Coronary artery (tissue), 2 donors: Measurements from ENCODE around the gene RPRML.

Experiments used
- DNase-seq: peaks from one replicate; pipeline ENCODE4 v3.0.0-alpha.2; 2017; ENCODE audit warnings: low spot score
- H3K27ac ChIP-seq, 2 donors: fragments of 200-600 bp; sonication (generic); one replicate each; pipeline ENCODE4 v1.5.1; 2016 to 2019
- H3K4me3 ChIP-seq: fragments of 200-600 bp; sonication (generic); 2 replicates; pipeline ENCODE4 v1.5.1; 2016; ENCODE audit warnings: mild to moderate bottlenecking, moderate library complexity
- TF ChIP-seq, protein P1 (sequence below): fragments of 200-600 bp; sonication (generic); IDR thresholded peaks from one replicate; pipeline ENCODE4 v1.5.1; 2019; ENCODE audit warnings: antibody characterized with exemption

RPRML gene

GRCh38 chr17:46951706-46952105 lies 27.3 kb downstream of the RPRML start:
- DNase-seq = no peak
- Histone ChIP-seq H3K27ac (no peak overlapping the region), H3K4me3 (no peak overlapping the region)
- TF ChIP-seq, protein P1, sequence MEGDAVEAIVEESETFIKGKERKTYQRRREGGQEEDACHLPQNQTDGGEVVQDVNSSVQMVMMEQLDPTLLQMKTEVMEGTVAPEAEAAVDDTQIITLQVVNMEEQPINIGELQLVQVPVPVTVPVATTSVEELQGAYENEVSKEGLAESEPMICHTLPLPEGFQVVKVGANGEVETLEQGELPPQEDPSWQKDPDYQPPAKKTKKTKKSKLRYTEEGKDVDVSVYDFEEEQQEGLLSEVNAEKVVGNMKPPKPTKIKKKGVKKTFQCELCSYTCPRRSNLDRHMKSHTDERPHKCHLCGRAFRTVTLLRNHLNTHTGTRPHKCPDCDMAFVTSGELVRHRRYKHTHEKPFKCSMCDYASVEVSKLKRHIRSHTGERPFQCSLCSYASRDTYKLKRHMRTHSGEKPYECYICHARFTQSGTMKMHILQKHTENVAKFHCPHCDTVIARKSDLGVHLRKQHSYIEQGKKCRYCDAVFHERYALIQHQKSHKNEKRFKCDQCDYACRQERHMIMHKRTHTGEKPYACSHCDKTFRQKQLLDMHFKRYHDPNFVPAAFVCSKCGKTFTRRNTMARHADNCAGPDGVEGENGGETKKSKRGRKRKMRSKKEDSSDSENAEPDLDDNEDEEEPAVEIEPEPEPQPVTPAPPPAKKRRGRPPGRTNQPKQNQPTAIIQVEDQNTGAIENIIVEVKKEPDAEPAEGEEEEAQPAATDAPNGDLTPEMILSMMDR = no peak

- TF ChIP-seq, protein P1 = no peak
- Histone ChIP-seq H3K4me3 (no peak overlapping the region), H3K27ac (no peak overlapping the region)
- DNase-seq = no peak
Measured at GRCh38 chr17:46950997-46951621, 27.9 kb downstream of the RPRML start.

- no peak overlapping the region for H3K4me3 ChIP-seq
- no peak for DNase-seq
- TF ChIP-seq, protein P1 = no peak
- no peak overlapping the region for H3K27ac ChIP-seq
Measured at GRCh38 chr17:46950342-46950996, 28.6 kb downstream of the RPRML start.

GRCh38 chr17:46949291-46950174 lies 29.5 kb downstream of the RPRML start:
- TF ChIP-seq, protein P1 = no peak
- H3K4me3 ChIP-seq = no peak overlapping the region
- H3K27ac ChIP-seq = no peak overlapping the region
- DNase-seq = no peak

DNA sequence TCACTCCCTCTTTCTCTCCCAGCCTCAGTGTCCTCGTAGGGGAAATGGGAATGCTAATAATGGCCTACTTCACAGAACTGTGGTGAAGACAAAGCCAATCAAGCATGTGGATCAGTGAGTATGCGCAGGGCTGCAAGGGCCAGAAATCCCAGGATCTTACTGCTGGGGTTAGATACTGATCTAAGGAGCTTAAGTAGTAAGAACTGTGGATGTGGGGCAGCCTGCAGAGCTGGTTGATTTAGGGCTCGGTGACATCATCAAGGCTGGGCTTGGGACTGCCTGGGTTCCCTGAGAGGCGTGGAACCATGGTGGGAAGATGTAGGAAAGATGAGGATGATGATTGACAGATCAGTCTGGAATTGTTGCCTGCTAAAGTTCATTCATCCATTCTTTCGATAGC lies 30.5 kb downstream of the RPRML start:
- TF ChIP-seq, protein P1 = no peak
- H3K27ac ChIP-seq = no peak overlapping the region
- no peak for DNase-seq
- no peak overlapping the region for H3K4me3 ChIP-seq

GRCh38 chr17:46947216-46947615 lies 31.8 kb downstream of the RPRML start:
- Histone ChIP-seq H3K4me3 (no peak overlapping the region), H3K27ac (no peak overlapping the region)
- DNase-seq = no peak
- TF ChIP-seq, protein P1 = no peak
